ENCODE results near the gene UNC93B1.

DNA sequence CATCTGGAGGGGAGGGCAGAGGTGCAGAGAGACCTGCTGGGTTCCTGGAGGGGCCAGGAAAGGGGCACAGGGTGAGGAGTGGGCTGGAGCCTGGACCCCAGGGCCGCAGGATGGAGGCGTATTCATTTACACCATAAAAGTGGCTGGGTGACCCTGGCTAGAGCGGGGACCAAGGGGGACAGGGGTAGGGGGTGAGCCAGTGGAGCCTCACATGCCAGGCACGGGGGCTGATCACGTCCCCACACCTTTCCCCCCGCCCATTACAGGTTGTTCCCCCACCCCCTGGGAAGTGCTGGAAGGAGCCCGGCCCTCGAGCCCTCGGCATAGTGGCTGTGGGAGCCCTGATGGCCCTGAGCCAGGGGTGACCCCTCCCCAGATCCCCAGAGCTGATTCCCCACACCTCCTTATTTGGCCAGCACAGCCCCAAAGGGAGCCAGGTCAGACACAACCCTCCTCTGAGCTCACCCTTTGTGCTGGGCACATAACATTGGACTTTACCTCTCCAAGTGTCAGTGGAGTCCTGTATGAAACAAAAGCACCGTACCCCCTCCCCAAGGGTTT is 35.7 kb upstream of the UNC93B1 start:
- TF ChIP-seq CREB1 (IDR thresholded peaks at IDR 0.05; ENCODE audit: low read depth) (no peak), EP300 (IDR thresholded peaks at IDR 0.05; ENCODE audit: borderline replicate concordance) (no peak), FOXM1 (IDR thresholded peaks at IDR 0.05; ENCODE audit: borderline replicate concordance, low read depth) (no peak), YY1 (IDR thresholded peaks at IDR 0.05; ENCODE audit: low read depth) (no peak), EGR1 (IDR thresholded peaks at IDR 0.05) (no peak), TCF12 (IDR thresholded peaks at IDR 0.05; ENCODE audit: low read depth) (no peak), ZBTB7A (IDR thresholded peaks at IDR 0.05; ENCODE audit: low read depth) (no peak), CEBPB (IDR thresholded peaks at IDR 0.05) (no peak), TAF1 (IDR thresholded peaks at IDR 0.05; ENCODE audit: low read depth) (no peak), RAD21 (IDR thresholded peaks at IDR 0.05; ENCODE audit: low read depth) (no peak), TEAD4 (IDR thresholded peaks at IDR 0.05) (no peak)
- TF ChIP-seq, protein P1, sequence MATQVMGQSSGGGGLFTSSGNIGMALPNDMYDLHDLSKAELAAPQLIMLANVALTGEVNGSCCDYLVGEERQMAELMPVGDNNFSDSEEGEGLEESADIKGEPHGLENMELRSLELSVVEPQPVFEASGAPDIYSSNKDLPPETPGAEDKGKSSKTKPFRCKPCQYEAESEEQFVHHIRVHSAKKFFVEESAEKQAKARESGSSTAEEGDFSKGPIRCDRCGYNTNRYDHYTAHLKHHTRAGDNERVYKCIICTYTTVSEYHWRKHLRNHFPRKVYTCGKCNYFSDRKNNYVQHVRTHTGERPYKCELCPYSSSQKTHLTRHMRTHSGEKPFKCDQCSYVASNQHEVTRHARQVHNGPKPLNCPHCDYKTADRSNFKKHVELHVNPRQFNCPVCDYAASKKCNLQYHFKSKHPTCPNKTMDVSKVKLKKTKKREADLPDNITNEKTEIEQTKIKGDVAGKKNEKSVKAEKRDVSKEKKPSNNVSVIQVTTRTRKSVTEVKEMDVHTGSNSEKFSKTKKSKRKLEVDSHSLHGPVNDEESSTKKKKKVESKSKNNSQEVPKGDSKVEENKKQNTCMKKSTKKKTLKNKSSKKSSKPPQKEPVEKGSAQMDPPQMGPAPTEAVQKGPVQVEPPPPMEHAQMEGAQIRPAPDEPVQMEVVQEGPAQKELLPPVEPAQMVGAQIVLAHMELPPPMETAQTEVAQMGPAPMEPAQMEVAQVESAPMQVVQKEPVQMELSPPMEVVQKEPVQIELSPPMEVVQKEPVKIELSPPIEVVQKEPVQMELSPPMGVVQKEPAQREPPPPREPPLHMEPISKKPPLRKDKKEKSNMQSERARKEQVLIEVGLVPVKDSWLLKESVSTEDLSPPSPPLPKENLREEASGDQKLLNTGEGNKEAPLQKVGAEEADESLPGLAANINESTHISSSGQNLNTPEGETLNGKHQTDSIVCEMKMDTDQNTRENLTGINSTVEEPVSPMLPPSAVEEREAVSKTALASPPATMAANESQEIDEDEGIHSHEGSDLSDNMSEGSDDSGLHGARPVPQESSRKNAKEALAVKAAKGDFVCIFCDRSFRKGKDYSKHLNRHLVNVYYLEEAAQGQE (IDR thresholded peaks at IDR 0.05; ENCODE audit: low read depth): no peak
- TF ChIP-seq, protein P2, sequence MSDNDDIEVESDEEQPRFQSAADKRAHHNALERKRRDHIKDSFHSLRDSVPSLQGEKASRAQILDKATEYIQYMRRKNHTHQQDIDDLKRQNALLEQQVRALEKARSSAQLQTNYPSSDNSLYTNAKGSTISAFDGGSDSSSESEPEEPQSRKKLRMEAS (IDR thresholded peaks at IDR 0.05): no peak
- TF ChIP-seq, protein P3, sequence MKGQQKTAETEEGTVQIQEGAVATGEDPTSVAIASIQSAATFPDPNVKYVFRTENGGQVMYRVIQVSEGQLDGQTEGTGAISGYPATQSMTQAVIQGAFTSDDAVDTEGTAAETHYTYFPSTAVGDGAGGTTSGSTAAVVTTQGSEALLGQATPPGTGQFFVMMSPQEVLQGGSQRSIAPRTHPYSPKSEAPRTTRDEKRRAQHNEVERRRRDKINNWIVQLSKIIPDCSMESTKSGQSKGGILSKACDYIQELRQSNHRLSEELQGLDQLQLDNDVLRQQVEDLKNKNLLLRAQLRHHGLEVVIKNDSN (IDR thresholded peaks at IDR 0.05): no peak

Measured in Ishikawa (cell line).